ENCODE measurements around the gene C2orf78. TPM values are rescaled to one million over a fixed set of nuclear protein-coding genes. Genes with fewer than 3 reads are reported as not detected.

The C2orf78 gene
- total and polyA plus RNA-seq, 9 of the 15 experiments (the other 6 are each of a cell fraction or from before 2014, with no cell fraction given) = 0.04 to 0.28 (median 0.20) TPM

DNA sequence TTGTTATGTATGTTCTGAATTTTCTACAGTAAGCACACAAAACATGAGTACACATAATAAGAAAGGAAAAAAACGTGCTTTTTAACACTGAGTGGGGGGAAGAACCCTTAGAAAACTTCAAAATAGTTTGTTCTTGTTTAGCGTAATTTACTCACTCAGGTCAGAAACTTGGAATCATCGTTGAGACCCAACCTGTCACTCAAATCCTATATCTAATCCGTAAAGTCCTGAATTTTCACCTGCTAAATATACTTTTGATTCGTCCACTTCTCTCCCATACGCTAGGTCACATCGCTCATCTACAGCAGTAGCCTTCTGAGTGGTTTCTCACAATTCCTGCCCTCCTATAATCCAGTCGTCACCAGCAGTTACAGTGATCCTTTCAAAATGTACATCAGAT lies 47.6 kb upstream of the C2orf78 start:
- peak overlapping the region; percentile 85 to 89; a peak in 3 of 4 replicates for H3K9ac ChIP-seq (ENCODE audit: insufficient read depth in 1 of 2, low read depth in 2 of 2, low read length in 2 of 2)
- no peaks in the 10 kb centered on the region for H3K9me1 ChIP-seq (ENCODE audit: control insufficient read depth, insufficient read depth, low read length)
- peak overlapping the region; percentile 99 for H3K4me2 ChIP-seq (ENCODE audit: insufficient read depth, low read length)
- 0% methylated on average over 8 of the region's 8 CpGs for WGBS (ENCODE audit: insufficient coverage, low coverage, missing lambda C conversion rate)
- peak overlapping the region; percentile 85 for H3K4me3 ChIP-seq
- TSS peak; percentile 69 for BruUV-seq (replicated peaks)
- no peaks in the 10 kb centered on the region for H3K27me3 ChIP-seq (ENCODE audit: control insufficient read depth in 2 of 2, insufficient read depth in 2 of 2, low read length in 2 of 2)
- H3K4me1 ChIP-seq (replicated peaks in 1 of 2; ENCODE audit: control insufficient read depth in 2 of 2, insufficient read depth in 2 of 2, low read length in 2 of 2) = peaks cover 4 to 5% of the 10 kb centered on the region in 2 experiments; a peak in 4 of 5 replicates
- H3K36me3 ChIP-seq (ENCODE audit: control insufficient read depth, insufficient read depth, low read length) = peaks cover 28% of the 10 kb centered on the region
- FAIRE-seq (no peak), DNase-seq (ENCODE audit: extremely low read depth in 1 of 4, low spot score in 3 of 4) (no peak), ATAC-seq (peak; percentile 25; the same call in 2 of the 3 replicates)
- in situ Hi-C loops (cut with MboI) (no loop called here), intact Hi-C loops (cut with micrococcal nuclease) (loop anchor here (5.0 kb wide), 1 partner anchor 39 kb away; no protein-coding TSS in a partner anchor)
- H4K20me1 ChIP-seq (replicated peaks; ENCODE audit: control insufficient read depth, insufficient read depth, low read length) = no peaks in the 10 kb centered on the region
- H3K9me3 ChIP-seq (replicated peaks; ENCODE audit: control insufficient read depth, insufficient read depth, low read depth, low read length) = peaks cover 3% of the 10 kb centered on the region
- H2AFZ ChIP-seq (ENCODE audit: low read depth, low read length) = peak overlapping the region; percentile 95
- peaks cover 18% of the 10 kb centered on the region for H3K79me2 ChIP-seq (ENCODE audit: control insufficient read depth, insufficient read depth, low read length)
- CTCF ChIA-PET (ENCODE audit: low intra/inter-chr PET ratio) = interaction anchor here (0.7 kb wide), 1 partner anchor 415 kb away, joined by 3 read pairs; no protein-coding TSS in a partner anchor
- POLR2A ChIA-PET = interaction anchor here (0.8 to 1.8 kb wide), 7 partner anchors 12 to 442 kb away, joined by 3 to 9 read pairs (median 4); no protein-coding TSS in a partner anchor
- H3K27ac ChIP-seq (ENCODE audit: extremely low read depth, low read depth, low read length) = peak overlapping the region; percentile 84
- TF ChIP-seq ZNF444 (CRISPR knock-in tag; IDR thresholded peaks at IDR 0.05) (no peak), ZNF232 (CRISPR knock-in tag; IDR thresholded peaks at IDR 0.05) (no peak), TAF15 (IDR thresholded peaks at IDR 0.05; ENCODE audit: low read depth, low read length) (no peak), CHCHD3 (CRISPR knock-in tag; IDR thresholded peaks at IDR 0.05) (no peak), TARDBP (IDR thresholded peaks at IDR 0.05) (no peak), CREM (IDR thresholded peaks at IDR 0.05; ENCODE audit: low read depth) (no peak), ETV5 (CRISPR knock-in tag; IDR thresholded peaks at IDR 0.05; ENCODE audit: low read depth) (no peak), CHD1 (IDR thresholded peaks at IDR 0.05; ENCODE audit: low read length) (peak; percentile 39), FOXA3 (CRISPR knock-in tag; conservative IDR thresholded peaks at IDR 0.05 in 1 of 2, IDR thresholded peaks at IDR 0.05 in 1 of 2) (no peak), BACH1 (tag; IDR thresholded peaks at IDR 0.05) (0 out of 2 replicates have a peak, but pooled peaks have one; percentile 19), IFI16 (CRISPR knock-in tag; IDR thresholded peaks at IDR 0.05) (no peak), YY1 (IDR thresholded peaks at IDR 0.05; ENCODE audit: borderline replicate concordance in 1 of 3, control insufficient read depth in 1 of 3, extremely low read depth in 1 of 3, insufficient read depth in 3 of 3, insufficient read length in 1 of 3, insufficient replicate concordance in 2 of 3, low read depth in 1 of 3, low read length in 2 of 3) (no peak)
- TF ChIP-seq, protein P1, sequence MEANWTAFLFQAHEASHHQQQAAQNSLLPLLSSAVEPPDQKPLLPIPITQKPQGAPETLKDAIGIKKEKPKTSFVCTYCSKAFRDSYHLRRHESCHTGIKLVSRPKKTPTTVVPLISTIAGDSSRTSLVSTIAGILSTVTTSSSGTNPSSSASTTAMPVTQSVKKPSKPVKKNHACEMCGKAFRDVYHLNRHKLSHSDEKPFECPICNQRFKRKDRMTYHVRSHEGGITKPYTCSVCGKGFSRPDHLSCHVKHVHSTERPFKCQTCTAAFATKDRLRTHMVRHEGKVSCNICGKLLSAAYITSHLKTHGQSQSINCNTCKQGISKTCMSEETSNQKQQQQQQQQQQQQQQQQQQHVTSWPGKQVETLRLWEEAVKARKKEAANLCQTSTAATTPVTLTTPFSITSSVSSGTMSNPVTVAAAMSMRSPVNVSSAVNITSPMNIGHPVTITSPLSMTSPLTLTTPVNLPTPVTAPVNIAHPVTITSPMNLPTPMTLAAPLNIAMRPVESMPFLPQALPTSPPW (CRISPR knock-in tag; IDR thresholded peaks at IDR 0.05) = no peak
- TF ChIP-seq, protein P2, sequence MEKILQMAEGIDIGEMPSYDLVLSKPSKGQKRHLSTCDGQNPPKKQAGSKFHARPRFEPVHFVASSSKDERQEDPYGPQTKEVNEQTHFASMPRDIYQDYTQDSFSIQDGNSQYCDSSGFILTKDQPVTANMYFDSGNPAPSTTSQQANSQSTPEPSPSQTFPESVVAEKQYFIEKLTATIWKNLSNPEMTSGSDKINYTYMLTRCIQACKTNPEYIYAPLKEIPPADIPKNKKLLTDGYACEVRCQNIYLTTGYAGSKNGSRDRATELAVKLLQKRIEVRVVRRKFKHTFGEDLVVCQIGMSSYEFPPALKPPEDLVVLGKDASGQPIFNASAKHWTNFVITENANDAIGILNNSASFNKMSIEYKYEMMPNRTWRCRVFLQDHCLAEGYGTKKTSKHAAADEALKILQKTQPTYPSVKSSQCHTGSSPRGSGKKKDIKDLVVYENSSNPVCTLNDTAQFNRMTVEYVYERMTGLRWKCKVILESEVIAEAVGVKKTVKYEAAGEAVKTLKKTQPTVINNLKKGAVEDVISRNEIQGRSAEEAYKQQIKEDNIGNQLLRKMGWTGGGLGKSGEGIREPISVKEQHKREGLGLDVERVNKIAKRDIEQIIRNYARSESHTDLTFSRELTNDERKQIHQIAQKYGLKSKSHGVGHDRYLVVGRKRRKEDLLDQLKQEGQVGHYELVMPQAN (IDR thresholded peaks at IDR 0.05; ENCODE audit: borderline replicate concordance) = no peak
- TF ChIP-seq, protein P3, sequence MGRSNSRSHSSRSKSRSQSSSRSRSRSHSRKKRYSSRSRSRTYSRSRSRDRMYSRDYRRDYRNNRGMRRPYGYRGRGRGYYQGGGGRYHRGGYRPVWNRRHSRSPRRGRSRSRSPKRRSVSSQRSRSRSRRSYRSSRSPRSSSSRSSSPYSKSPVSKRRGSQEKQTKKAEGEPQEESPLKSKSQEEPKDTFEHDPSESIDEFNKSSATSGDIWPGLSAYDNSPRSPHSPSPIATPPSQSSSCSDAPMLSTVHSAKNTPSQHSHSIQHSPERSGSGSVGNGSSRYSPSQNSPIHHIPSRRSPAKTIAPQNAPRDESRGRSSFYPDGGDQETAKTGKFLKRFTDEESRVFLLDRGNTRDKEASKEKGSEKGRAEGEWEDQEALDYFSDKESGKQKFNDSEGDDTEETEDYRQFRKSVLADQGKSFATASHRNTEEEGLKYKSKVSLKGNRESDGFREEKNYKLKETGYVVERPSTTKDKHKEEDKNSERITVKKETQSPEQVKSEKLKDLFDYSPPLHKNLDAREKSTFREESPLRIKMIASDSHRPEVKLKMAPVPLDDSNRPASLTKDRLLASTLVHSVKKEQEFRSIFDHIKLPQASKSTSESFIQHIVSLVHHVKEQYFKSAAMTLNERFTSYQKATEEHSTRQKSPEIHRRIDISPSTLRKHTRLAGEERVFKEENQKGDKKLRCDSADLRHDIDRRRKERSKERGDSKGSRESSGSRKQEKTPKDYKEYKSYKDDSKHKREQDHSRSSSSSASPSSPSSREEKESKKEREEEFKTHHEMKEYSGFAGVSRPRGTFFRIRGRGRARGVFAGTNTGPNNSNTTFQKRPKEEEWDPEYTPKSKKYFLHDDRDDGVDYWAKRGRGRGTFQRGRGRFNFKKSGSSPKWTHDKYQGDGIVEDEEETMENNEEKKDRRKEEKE (IDR thresholded peaks at IDR 0.05; ENCODE audit: borderline replicate concordance in 1 of 2, control insufficient read depth in 1 of 2, low read depth in 2 of 2, low read length in 1 of 2) = no peak
